ENCODE results near the gene POTEG.
"Not testable (repeated sequence)": the region's sequence is repeated elsewhere in the genome, so short reads cannot be mapped to it uniquely, and the experiment has no call there.

Gene POTEG

DNA sequence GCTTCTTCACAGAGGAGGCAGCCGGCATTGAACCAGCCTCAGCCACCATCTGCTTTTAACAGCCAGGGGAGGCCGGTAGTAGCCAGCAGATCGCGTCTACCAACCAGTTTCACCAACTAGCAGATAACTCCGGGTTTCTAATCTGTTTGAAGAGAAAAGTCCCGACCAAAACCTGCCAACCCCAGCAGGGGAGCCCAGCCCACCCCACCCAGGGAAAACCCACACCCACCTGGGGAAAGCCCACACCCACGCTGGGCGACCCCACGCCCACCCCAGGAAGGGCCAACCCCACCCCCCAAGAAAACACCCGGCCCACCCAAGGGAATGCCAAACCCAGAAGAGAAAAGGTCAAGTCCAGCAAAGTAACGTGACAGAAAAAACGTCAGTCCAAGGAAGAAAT lies at the start of gene POTEG:
POTEG (minus strand) TSS at position 101 of the 400 bp plus-strand sequence; CDS start at position 49, 52 bp downstream.
- not testable (repeated sequence) for DNase-seq

DNA sequence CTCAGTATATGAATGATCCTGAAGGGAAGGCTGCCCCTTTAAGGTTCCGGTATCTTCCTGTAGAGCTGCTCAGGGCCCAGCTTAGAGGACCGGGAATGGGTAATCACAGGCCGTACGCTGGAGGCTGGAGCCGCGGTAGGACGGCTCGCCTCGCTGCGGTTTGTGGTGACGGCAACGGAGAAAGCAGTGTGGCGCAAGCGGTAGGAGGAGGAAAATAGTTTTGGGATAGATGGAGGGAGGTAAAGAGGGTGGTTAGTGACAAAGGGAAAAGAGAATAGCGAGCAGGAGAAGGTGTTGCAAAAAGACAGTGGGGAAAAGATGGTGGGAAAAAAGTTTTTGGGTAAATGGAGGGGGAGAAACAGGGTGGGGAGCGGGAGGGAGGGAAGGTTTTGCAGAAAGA lies 48.0 kb upstream of the POTEG start:
- not testable (repeated sequence) for DNase-seq

DNA sequence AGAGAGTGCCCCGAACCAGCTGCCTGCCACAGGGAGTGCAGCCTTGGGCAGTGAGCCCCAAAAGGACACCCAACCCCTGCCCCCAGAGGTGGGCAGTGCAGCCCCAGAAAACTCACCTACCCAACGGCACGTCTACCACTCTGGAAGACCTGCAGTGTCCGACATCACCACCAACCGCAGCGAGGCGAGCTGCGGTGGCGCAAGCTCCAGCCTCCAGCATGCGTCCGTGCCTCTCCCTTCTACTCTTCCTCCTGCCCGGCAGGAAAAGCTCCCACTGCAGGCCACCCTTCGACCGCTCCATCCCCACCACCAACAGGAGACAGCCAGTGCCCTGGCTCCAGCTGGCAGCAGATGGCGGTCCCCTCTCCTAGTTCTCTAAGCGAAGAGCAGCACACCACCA lies 47.3 kb upstream of the POTEG start:
- DNase-seq = not testable (repeated sequence)

DNA sequence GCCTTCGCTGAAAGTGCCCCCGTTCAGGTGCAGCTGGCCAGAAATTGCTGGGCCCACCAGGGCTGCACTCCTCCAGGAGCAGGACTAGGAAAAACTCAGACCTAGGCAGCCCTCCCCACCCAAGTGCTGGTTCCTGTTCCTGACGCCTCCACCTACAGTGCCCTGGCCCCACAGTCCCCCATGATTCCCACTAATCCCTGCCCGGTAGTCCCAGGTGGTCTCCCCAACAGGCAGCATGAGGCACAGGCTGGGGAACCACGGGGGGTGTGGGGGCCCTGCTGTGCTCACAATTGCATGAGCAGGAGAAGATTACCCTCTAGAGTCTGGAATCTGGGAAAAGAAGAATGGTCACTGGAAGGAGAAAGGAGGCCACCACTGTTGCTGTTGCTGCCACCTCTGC lies 46.4 kb upstream of the POTEG start:
- not testable (repeated sequence) for DNase-seq

DNA sequence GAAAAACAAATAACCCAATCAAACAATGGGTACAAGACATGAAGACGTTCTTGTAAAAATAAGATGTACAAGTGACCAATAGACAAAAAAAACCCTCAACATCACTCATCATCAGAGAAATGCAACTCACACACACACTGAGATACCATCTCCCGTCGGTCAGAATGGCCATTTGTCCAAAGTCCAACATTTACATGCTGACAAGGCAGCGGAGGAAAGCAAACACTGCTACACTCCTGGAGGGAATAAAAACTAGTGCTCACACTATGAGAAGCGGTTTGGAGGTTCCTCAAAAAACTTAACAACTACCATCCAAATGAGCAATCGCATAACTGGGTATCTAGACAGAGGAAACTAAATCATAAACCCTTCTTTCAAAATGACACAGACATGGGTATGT lies 11.6 kb upstream of the POTEG start:
- DNase-seq = not testable (repeated sequence)

DNA sequence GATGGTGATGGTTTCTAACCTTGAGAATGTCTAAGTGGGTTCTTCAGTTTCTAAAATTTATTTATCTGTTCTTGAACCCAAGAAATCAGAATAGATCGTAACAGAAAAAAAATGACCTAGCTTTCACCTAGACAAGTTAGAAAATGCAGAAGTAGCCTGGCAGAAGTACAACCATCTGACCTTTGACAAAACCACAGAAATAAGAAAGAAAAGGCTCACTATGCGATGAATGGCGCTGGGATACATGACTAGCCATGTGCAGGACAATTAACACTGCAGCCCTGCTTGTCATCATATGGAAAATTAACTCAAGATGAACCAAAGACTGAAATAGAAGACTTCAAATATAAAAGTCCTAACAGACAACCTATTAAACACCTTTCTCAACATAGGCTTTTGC lies 5.7 kb upstream of the POTEG start:
- not testable (repeated sequence) for DNase-seq

DNA sequence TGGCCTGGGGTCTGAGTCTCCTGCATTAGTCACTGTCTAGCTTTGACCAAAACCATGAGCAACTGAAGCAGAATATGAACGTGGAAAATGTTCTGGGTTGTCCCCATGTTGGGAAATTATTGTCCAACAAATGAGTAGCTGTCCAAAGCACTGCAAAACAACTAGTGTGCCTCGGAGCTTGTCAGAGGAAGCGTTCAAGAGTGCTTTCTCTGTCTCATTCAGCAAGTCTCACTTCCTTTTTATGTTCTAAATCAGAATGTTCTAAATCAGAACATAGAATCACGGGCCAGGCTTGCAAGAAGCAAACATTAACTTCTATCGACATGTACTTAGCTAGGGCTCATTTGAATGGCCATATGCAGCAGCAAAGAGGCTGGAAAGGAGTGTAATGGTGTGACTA lies 5.1 kb upstream of the POTEG start:
- not testable (repeated sequence) for DNase-seq

DNA sequence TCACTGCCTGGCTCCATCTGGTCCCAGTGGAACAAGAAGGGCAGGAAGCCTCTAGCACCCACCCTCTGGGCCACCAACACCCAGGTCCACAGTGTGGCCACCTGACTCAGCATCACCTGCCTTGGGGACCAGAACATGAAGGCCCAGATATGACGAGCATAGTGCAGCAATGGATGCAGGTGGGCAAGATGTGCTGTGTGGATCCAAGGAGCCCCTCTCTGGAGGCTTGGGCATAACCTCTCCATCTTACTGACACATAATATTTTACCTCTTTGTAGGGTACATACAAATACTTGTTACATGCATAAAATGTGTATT lies 2.9 kb upstream of the POTEG start:
- not testable (repeated sequence) for DNase-seq

DNA sequence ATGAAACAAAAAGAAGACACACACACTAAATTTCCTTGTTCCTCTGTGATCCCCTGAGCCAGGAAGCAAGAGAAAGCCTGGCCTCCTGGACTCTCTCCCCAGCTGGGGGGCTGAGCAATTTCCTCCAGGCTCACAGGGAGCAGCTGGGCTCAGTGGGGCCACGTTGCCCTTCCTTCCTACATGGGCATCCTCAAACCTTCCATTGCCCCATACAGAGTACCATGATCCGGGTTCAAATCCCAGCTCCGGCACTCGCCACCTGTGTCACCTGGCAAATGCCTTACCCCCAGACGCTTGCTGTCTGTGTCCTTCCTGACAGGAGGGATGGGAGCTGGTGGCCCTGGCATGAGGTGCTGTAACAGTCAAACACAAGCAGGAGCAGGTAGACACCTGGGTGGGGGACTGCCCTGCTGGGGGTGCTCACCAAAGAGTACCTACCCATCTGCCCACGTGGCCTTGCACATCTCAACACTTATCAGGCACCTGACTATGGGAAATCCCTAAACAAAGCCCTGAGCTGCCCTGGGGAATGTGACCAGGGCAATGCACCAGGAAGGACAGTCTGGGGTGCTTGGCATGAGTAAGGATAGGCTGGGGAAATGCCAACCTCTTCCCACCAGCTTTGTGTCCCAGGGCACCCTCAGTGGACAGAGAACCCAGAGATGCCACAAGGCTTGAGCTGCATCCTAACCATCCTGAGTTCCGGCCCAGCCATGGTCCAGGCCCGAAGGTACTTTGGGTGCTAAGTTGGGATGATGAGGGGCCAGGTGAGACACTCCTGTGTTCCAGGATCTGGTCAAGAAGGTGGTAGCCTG lies 2.4 kb upstream of the POTEG start:
- not testable (repeated sequence) for DNase-seq

DNA sequence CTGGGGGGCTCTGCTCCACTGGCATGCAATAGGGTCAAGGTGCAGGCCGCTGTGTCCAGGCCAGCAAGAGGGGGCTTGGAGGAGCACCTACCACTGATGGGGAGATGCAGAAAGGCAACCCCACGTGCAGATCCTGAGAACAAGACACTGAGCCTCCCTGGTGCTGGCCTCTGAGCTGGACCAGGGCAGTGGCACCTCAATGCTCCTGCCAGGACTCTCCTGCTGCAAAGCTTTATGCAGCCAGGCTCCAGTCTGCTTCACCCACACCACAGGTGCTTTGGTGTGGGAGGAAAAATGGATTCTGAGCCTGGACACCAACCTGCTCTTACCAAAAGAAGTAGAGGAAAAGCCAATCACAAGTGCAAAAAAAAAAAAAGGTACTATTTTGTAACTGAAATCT lies 1.7 kb upstream of the POTEG start:
- not testable (repeated sequence) for DNase-seq

DNA sequence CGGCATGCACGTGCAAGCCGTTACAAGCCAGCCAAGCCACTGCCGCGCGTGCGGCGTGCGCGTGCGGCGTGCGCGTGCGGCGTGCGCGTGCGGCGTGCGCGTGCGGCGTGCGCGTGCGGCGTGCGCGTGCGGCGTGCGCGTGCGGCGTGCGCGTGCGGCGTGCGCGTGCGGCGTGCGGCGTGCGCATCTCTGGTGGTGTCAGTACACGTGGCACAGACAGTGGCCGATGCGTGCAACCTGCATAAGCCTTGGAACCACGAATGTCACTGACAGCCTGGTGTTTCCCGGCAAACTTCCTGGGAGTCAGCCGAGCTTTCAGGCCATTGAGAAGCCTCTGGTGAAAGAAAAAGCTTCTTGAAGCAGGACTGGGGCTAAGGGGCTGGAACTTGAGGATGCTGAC lies 750 bp upstream of the POTEG start:
- not testable (repeated sequence) for DNase-seq

DNA sequence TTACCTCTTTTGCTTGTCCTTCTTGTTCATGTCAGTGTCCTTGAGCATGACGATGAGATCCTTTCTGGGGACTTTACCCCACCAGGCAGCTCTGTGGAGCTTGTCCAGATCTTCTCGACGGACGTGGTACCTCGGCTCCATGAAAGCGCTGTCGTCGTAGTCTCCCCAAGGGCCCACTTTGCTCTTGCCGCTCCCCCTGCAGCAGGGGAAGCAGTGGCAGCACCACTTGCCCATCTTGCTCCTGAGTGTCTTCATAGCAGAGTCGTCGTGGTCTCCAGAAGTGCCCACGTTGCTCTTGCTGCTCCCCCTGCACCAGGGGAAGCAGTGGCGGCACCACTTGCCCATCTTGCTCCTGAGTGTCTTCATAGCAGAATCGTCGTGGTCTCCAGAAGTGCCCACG lies 376 bp downstream of the POTEG start:
- DNase-seq = not testable (repeated sequence)

DNA sequence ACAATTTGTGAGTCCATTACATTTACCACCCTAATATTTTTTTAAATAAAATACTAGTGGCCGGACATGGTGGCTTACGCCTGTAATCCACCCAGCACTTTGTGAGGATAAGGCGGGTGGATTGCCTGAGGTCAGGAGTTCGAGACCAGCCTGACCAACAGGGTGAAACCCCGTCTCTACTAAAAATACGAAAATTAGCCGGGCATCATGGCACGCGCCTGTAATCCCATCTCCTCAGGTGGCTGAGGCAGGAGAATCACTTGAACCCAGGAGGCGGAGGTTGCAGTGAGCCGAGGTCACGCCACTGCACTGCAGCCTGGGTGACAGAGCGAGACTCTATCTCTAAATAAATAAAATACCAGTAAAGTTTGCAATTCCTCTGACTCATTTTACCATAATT lies 25.6 kb downstream of the POTEG start:
- DNase-seq = not testable (repeated sequence)

DNA sequence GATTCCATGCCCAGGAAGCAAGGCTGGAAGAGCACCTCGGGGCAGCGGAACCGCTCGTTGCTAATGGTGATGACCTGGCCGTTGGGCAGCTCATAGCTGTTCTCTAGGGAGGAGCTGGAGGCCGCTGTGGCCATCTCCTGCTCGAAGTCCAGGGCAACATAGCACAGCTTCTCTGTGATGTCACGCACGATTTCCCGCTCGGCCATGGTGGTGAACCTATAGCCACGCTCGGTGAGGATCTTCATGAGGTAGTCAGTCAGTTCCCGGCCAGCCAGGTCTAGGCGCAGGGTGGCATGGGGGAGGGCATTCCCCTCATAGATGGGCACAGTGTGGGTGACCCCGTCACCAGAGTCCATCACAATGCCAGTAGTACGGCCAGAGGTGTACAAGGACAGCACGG lies 32.0 kb downstream of the POTEG start:
- DNase-seq = not testable (repeated sequence)

DNA sequence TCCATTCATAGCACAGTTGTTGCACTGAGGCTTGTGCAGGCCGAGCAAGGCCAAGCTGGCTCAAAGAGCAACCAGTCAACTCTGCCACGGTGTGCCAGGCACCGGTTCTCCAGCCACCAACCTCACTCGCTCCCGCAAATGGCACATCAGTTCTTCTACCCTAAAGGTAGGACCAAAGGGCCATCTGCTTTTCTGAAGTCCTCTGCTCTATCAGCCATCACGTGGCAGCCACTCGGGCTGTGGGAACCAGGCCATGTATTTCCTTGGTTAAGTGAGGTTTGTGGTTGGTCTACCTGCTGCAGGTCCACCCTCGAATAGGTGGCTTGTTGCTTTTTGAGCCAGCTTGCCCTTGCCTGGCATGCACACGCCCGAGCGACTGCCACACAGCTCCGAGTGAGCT lies 39.4 kb downstream of the POTEG start:
- not testable (repeated sequence) for DNase-seq

DNA sequence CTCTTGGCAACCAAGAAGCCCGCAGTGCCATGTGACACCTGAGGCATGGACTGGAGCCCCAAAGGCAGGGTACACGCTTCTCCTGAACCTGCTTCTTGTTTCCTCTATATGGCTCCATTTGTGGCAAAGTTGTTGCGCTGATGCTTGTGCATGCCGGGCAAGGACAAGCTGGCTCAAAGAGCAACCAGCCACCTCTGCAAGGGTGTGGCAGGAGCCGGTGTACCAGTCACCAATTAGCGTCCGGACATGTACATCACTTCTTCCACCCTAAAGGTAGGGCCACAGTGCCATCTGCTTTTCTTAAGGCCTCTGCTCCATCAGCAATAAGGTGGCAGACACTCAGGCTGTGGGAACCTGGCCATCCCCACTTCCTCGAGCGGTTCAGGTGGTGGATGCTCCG lies 43.9 kb downstream of the POTEG start:
- DNase-seq = not testable (repeated sequence)

DNA sequence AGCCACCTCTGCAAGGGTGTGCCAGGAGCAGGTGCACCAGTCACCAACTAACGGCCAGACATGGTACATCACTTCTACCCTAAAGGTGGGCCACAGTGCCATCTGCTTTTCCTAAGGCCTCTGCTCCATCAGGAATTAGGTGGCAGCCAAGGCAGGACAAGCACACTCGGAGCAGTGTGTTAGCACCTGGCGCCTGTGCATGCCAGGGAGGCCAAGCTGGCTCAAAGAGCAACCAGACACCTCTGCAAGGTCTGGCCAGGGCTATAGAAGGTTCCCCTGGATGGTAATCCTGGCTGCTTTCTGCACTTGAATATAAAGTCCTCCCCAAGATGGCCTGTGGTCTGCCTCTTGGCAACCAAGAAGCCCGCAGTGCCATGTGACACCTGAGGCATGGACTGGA lies 45.4 kb downstream of the POTEG start:
- not testable (repeated sequence) for DNase-seq

DNA sequence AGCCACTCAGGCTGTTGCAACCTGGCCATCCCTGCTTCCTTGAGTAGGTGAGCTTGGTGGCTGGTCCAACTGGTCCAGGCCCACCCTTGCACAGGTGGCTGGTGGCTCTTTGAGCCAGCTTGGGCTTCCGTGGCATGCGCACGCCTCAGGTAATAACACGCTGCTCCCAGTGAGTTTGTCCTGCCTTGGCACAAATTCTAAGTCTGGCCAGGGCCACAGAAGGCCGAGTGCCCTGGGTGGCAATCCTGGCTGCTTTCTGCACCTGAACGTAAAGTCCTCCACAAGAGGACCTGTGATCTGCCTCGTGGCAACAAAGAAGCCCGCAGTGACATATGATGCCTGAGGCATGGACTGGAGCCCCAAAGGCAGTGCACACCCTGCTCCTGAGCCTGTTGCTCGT lies 47.1 kb downstream of the POTEG start:
- DNase-seq = not testable (repeated sequence)

DNA sequence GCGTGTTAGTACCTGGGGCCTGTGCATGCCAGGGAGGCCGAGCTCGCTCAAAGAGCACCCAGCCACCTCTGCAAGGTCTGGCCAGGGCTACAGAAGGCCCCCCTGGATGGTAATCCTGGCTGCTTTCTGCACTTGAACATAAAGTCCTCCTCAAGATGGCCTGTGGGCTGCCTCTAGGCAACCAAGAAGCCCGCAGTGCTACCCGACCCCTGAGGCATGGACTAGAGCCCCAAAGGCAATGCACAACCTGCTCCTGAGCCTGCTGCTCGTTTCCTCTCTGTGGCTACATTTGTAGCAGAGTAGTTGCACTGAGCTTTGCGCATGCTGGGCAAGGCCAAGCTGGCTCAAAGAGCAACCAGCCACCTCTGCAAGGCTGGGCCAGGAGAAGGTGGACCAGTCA lies 47.8 kb downstream of the POTEG start:
- DNase-seq = not testable (repeated sequence)

DNA sequence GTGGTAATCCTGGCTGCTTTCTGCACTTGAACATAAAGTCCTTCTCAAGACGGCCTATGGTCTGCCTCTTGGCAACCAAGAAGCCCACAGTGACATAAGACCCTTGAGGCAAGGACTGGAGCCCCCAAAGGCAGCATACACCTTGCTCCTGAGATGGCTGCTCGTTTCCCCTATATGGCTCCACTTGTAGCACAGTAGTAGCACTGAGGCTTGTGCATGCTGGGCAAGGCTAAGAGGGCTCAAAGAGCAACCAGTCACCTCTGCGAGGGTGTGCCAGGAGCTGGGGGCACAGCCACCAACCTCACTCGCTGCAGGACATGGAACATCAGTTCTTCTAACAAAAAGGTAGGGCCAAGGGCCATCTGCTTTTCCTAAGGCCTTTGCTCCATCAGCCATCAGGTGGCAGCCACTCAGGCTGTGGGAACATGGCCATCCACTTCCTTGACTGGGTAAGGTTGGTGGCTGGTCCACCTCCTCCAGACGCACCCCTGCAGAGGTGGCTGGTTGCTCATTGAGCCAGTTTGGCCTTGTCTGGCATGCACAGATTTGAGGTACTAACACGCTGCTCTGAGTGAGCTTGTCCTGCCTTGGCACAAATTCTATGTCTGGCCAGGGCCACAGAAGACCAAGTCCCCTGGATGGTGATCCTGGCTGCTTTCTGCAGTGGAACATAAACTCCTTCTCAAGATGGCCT lies 49.9 kb downstream of the POTEG start:
- DNase-seq = not testable (repeated sequence)

DNA sequence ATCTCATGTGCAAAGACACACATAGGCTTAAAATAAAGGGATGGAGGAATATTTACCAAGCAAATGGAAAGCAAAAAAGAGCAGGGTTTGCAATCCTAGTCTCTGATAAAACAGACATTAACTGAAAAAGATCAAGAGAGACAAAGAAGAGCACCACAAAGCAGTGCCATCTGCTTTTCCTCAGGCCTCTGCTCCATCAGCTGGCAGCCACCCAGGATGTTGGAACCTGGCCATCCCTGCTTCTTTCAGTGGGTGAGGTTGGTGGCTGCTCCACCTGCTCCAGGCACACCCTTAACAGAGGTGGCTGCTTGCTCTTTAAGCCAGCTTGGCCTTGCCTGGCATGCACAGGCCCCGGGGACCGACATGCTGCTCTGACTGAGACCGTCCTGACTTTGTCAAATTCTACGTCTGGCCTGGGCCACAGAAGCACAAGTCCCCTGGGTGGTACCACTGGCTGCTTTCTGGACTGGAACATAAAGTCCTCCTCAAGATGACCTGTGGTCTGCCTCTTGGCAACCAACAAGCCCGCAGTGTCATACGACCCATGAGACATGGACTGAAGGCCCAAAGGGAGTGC lies 51.0 kb downstream of the POTEG start:
- DNase-seq = not testable (repeated sequence)

DNA sequence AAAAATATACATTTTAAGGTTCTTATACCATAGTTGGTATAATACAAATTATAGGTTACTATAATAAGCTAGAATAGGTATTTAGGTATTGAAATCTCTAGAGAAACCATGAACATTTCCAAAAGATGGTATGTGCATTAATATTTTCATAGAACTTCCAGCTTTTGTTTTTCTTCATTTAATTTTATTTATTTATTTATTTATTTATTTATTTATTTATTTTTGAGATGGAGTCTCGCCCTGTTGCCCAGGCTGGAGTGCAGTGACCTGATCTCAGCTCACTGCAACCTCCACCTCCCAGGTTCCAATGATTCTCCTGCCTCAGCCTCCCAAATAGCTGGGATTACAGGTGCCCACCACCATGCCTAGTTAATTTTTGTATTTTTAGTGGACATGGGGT lies 54.0 kb downstream of the POTEG start:
- not testable (repeated sequence) for DNase-seq

Measured in amygdala (tissue), 56 donors.